Activated naive CD8-positive, alpha-beta T cell treated with anti-CD3 and anti-CD28 coated beads, Interleukin-2, amount 50 U/mL, for 24 hours (primary cell): ENCODE measurements around the gene VPS13D.

Experiments
- ATAC-seq: fragments of 150-1000 bp; cut with Tn5 transposase; one replicate; pipeline ENCODE4 v1.10.0; 2021
- DNase-seq: peaks from one replicate; pipeline ENCODE4 v3.0.0; 2021
- H3K27ac Mint-ChIP-seq: one replicate; pipeline ENCODE4 v1.8.0; 2021; ENCODE audit warnings: mild to moderate bottlenecking, mixed read lengths
- H3K27me3 Mint-ChIP-seq: one replicate; pipeline ENCODE4 v1.8.0; 2021; ENCODE audit warnings: mixed read lengths
- H3K36me3 Mint-ChIP-seq: one replicate; pipeline ENCODE4 v1.8.0; 2021; ENCODE audit warnings: low read depth, mixed read lengths
- H3K4me1 Mint-ChIP-seq: one replicate; pipeline ENCODE4 v1.8.0; 2021; ENCODE audit warnings: mixed read lengths
- H3K4me3 Mint-ChIP-seq: one replicate; pipeline ENCODE4 v1.8.0; 2021; ENCODE audit warnings: mild to moderate bottlenecking, moderate library complexity, mixed read lengths
- H3K9me3 Mint-ChIP-seq: one replicate; pipeline ENCODE4 v1.8.0; 2021; ENCODE audit warnings: mixed read lengths

VPS13D gene

DNA sequence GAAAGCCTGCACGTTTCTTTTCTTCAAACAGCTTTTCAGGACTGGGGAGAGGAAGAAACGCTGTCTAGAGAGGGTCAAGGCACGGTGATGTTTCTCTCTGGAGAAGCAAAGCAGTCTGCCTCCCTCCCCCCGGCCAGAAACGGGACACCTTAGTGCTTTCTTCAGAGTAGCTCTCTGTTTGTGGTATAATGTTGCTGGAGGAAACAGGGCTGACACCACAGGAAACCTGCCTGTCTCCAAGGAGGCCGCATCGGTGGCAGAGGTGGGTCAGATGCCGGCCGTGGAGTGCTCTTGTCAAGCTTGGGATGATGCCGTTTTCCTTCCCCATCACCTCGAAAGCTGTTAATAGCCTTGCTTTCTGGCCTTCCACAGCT, 248.8 kb downstream of the VPS13D start:
- Mint-ChIP-seq H3K27me3 (no peaks in the 10 kb centered on the region), H3K27ac (peak overlapping the region; percentile 83), H3K36me3 (peaks cover 49% of the 10 kb centered on the region), H3K9me3 (no peaks in the 10 kb centered on the region), H3K4me1 (peaks cover 84% of the 10 kb centered on the region), H3K4me3 (peak overlapping the region; percentile 19)
- no peak for ATAC-seq
- DNase-seq, result peak; percentile 50

DNA sequence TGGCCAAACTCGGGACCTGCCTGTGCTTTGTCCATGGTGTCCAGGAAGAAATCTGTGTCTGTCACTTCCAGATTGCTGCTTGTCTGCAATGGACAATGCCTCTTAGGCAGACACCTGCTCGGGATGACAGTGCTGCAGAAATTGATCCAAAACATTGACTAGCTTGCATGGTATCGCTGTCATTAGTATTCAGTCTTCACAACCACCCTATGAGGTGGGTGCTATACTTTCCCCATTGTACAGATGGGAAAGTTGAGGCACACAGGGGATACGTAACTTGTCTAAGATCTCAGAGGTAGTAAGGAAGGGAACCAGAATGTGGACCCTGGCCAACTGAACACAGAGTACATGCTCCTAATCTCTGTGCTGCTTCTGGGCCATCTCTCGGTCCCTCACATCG, 249.5 kb downstream of the VPS13D start:
- DNase-seq (no peak), ATAC-seq (no peak)
- Mint-ChIP-seq H3K4me1 (peaks cover 80% of the 10 kb centered on the region), H3K9me3 (no peaks in the 10 kb centered on the region), H3K27ac (peak overlapping the region; percentile 83), H3K36me3 (peaks cover 47% of the 10 kb centered on the region), H3K27me3 (no peaks in the 10 kb centered on the region), H3K4me3 (no peak overlapping the region)

DNA sequence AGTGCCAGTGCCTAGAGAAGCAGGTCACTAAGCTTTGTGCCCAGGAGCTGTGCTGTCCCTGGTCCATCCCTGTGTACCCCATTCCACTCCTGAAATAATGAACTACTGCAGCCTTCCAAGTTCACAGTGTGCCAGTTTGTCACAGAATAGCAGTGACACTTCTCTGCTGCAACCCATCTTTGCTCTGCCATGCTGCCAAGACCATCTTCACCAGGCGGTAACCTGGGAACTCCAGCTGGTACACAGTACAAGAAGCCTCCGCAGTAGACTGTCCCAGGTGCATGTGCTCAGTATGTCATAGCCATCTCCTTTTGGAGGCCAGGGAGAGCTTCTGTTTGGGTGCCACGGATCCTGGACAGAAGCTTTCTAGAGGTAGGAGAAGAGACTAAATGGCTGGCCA, 250.2 kb downstream of the VPS13D start:
- H3K4me3 Mint-ChIP-seq, result no peak overlapping the region

DNA sequence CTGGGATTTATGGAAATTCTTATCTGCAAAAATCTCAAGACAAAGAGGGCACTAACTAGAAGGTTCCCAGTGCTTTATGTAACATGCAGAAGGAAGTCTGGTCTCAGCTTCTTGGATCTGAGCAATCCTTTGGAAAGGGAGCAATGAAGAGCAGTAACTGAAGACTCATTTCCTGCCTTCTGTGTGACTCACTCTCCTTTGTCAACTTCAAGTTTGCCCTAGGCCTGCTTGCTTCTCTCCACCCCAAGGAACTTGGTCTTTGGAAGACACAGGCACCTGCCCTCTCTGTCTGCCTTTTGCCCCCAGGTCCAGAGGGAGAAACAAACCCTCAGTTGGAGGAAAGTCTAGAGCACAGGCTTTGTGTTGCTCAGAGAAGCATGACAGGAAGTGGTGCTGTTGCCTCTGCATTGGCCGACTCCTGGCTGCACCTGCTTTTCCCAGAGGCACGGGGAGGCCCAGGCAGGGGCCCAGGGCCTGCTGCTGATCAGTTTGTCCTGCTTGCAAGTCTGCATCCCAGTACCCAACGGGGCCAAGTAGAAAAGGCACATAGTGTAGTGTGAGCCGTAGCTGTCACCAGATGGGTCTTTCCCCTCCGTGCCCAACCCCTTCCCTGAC, 251.0 kb downstream of the VPS13D start:
- H3K9me3 Mint-ChIP-seq, result no peaks in the 10 kb centered on the region
- peak overlapping the region; percentile 83 for H3K27ac Mint-ChIP-seq
- peaks cover 42% of the 10 kb centered on the region for H3K36me3 Mint-ChIP-seq
- no peak overlapping the region for H3K4me3 Mint-ChIP-seq
- no peaks in the 10 kb centered on the region for H3K27me3 Mint-ChIP-seq
- no peak for DNase-seq
- H3K4me1 Mint-ChIP-seq, result peaks cover 65% of the 10 kb centered on the region
- peak; percentile 73 for ATAC-seq

More for the DNA sequence above, 250.2 kb downstream of the VPS13D start:
- H3K9me3 Mint-ChIP-seq, result no peaks in the 10 kb centered on the region
- DNase-seq (no peak), ATAC-seq (no peak)
- H3K36me3 Mint-ChIP-seq, result peaks cover 46% of the 10 kb centered on the region
- H3K4me1 Mint-ChIP-seq, result peaks cover 73% of the 10 kb centered on the region
- H3K27ac Mint-ChIP-seq, result peak overlapping the region; percentile 83
- no peaks in the 10 kb centered on the region for H3K27me3 Mint-ChIP-seq

DNA sequence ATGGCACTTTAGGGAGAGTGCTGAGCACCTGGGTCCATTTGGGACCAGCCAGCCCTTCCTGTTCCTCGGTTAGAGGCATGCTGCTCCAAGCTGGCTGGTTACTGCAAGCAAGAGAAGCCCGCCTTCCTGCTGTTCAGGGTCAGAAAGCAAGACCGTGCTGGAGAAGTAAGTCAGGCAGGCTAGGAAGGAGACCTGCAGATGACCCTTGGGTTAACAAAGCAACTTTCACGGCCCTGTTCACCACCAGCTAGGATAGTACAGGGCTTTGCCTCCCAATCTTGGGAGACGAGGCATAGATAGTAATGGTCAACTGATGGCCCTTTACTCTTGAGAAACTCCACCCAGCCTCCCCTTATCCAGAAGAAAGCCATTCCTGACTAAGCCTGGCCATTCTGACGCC, 252.1 kb downstream of the VPS13D start:
- Mint-ChIP-seq H3K4me3 (no peak overlapping the region), H3K36me3 (peaks cover 43% of the 10 kb centered on the region), H3K27me3 (no peaks in the 10 kb centered on the region), H3K4me1 (peaks cover 56% of the 10 kb centered on the region), H3K9me3 (no peaks in the 10 kb centered on the region), H3K27ac (peak overlapping the region; percentile 83)
- DNase-seq (no peak), ATAC-seq (no peak)

DNA sequence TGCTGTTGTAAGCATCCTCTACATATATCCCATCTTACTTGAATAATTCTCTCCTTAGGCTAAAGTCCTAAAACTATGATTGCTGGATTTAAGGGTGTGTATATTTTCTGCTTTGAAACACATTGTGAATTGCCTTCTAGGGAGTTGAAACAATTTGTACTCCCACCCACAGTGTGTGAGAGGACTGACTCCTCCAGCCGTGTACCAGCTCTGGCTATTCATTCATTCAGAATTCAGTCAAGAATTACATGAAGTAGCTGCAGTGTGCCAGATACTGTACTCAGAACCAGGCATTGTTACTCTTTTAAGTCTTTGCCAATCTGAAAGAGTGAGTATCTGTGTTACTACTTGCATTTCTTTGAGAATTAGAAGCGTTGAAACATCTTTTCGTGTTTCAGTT, 253.2 kb downstream of the VPS13D start:
- ATAC-seq (no peak), DNase-seq (no peak)
- H3K27me3 Mint-ChIP-seq, result no peaks in the 10 kb centered on the region
- peaks cover 46% of the 10 kb centered on the region for H3K4me1 Mint-ChIP-seq
- H3K9me3 Mint-ChIP-seq, result no peaks in the 10 kb centered on the region
- H3K27ac Mint-ChIP-seq, result no peak overlapping the region
- no peak overlapping the region for H3K4me3 Mint-ChIP-seq
- H3K36me3 Mint-ChIP-seq, result peaks cover 39% of the 10 kb centered on the region

DNA sequence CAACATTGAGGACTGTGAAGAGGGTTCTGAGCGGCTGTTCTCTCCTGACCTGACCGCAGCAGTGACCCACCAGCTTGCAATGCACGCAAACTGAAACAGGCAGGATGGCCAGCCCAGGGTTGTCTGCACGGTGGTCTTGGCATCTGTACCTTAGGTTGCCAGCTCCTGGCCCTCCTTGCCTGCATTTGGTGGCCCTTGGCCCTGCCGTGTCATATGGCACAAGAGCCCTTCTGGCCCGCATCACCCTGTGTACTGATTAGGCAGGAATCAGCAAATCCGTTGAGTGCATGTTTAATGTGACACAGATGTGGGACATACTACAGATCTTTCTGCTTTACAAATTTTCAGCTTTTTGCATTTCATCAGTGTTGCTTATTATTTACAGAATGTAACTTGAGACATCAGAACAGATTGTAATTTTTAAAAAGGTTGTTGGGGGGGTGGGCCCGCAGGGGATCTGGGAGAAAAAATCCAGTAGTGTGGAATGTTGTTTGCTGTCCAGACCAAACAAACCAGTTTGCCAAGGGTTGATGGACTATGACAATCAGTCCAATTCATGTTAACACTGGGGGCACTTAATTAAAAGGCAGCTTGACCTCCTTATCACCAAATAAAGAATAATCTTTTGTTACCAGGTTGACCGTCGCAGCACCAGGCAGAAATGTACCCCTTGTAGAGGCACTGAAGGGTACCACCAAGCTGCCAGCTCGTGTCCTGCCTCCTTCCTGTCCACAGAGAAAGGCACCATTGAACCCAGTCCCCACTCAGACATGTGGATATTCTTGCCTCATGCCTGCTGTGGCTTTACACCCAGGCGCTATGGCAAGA, 255.6 kb downstream of the VPS13D start:
- Mint-ChIP-seq H3K4me1 (peaks cover 23% of the 10 kb centered on the region), H3K27ac (no peak overlapping the region)

DNA sequence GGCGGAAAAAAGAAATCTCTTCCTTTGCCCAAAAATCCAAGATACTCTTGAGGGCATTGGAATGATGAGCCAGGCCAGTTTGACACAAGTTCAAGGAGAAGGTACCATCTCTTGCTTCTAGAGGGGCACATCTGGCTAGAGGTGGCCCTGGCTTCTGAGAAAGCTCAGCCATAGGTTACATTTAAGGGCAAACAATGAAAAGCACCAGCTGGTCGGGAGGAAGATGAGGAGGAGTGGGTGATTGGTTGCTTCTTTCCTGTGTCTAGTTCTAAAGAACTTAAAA, 256.2 kb downstream of the VPS13D start:
- no peak overlapping the region for H3K4me3 Mint-ChIP-seq
- H3K27ac Mint-ChIP-seq, result no peak overlapping the region
- H3K4me1 Mint-ChIP-seq, result peaks cover 17% of the 10 kb centered on the region
- no peak for ATAC-seq
- no peak for DNase-seq
- no peaks in the 10 kb centered on the region for H3K9me3 Mint-ChIP-seq
- no peaks in the 10 kb centered on the region for H3K27me3 Mint-ChIP-seq
- peaks cover 32% of the 10 kb centered on the region for H3K36me3 Mint-ChIP-seq

More for the DNA sequence above, 255.6 kb downstream of the VPS13D start:
- no peak for DNase-seq
- no peak for ATAC-seq
- no peak overlapping the region for H3K4me3 Mint-ChIP-seq
- no peaks in the 10 kb centered on the region for H3K27me3 Mint-ChIP-seq
- peaks cover 31% of the 10 kb centered on the region for H3K36me3 Mint-ChIP-seq
- H3K9me3 Mint-ChIP-seq, result no peaks in the 10 kb centered on the region

DNA sequence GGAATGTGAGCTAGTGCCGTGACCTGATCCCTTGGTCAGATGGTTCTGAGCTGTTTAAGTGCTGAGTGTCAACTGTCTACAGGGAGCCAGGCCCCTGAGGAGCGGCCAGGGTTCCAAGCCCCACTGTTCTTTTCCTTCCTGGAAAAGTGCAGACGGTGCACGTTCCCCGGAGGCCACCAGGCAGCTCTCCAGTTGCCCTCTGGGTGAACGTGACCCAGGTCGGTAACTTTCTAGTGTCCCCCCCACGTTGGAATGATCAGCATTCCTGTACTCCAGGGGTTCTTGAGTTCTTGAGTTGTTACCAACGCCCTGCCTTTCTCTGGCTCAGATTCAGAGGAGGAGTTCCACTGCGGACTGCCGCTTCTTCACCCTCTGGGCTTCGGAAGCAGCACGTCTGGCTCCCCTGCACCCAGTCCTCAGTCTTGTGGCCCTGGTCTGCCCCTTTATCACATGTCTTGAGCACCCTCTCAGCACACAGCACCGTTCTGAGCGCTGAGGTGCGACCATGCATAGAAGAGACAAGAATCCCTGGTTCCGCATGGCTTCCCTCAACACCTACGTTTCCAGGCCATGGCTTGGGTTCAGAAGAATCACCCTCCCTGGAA, 256.7 kb downstream of the VPS13D start:
- no peak for DNase-seq
- Mint-ChIP-seq H3K27ac (no peak overlapping the region), H3K9me3 (no peaks in the 10 kb centered on the region), H3K36me3 (peaks cover 34% of the 10 kb centered on the region), H3K4me1 (peaks cover 12% of the 10 kb centered on the region), H3K4me3 (no peak overlapping the region), H3K27me3 (no peaks in the 10 kb centered on the region)
- ATAC-seq, result no peak

DNA sequence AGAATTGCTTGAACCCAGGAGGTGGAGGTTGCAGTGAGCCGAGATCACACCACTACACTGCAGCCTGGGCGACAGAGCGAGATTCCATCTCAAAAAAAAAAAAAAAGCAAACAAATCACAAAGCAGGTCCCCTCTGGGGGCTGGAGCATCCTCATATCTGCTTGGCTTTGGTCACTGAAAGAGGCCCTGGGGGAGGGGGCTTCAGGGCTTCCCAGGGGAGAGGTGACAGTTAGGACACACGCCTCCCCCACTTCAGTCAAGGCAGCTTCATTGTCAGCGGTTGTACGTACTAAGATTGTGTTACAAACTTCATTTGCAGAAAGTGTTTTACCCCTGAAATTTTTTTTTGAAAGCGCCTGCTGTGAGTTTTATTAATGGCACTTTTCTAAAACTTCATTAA, 257.7 kb downstream of the VPS13D start:
- Mint-ChIP-seq H3K36me3 (peaks cover 36% of the 10 kb centered on the region), H3K9me3 (no peaks in the 10 kb centered on the region), H3K4me1 (peaks cover 6% of the 10 kb centered on the region), H3K27ac (no peak overlapping the region), H3K4me3 (no peak overlapping the region), H3K27me3 (no peaks in the 10 kb centered on the region)
- no peak for DNase-seq
- ATAC-seq, result no peak

DNA sequence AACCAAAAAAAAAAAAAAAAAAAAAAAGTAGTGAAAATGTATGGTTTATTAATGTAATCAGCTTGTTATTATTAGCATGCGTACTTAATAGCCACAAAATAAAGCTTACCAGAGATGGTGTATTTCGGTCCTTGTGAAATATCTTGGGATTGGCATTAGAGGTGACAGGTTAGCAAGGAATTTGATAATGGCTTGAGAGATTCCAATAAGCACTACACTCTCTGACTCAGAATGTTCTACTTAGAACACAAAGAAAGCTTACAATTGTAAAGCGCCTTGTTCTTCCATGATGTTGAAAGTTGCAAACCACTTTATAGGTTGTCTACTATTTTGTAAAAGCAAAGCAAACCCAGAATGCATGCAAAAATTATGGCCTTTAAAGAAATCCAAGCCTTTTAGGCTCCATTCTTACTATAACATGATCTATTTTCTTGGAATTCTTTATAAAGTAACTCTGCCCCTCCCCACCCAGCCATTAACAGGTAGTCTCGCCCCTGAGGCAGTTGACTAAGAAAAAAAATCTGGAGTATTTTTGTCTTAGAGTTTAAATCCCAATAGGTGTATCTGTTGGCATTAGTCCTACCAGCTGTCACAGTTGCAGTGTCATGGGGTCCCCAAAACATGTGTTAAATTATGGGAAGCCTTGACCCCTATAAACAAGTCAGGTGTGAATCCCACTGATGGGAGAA, 259.0 kb downstream of the VPS13D start:
- H3K36me3 Mint-ChIP-seq, result peaks cover 36% of the 10 kb centered on the region
- no peaks in the 10 kb centered on the region for H3K9me3 Mint-ChIP-seq
- DNase-seq (no peak), ATAC-seq (no peak)
- peaks cover 6% of the 10 kb centered on the region for H3K4me1 Mint-ChIP-seq
- H3K27me3 Mint-ChIP-seq, result no peaks in the 10 kb centered on the region
- H3K27ac Mint-ChIP-seq, result no peak overlapping the region
- H3K4me3 Mint-ChIP-seq, result no peak overlapping the region

DNA sequence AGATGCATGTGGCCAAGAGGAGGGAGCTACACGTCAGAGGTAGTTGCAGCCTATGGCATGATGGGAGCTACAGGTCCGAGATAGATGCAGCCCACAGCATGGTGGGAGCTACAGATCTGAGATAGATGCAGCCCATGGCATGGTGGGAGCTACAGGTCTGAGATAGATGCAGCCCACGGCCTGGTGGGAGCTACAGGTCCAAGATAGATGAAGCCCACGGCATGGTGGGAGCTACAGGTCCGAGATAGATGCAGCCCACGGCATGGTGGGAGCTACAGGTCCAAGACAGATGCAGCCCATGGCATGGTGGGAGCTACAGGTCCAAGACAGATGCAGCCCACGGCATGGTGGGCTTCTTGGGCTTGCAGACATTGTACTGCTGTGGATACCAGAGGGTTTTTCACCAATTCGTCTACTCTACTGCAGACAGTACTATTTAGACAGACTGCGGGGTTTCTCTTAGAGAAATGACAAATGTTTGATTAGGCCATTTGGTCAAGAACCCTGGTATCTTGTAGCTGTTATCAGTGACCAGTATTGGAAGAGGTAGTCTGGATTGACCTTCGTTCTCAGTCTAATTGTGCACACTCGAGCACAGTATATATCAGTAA, 260.8 kb downstream of the VPS13D start:
- Mint-ChIP-seq H3K27me3 (no peaks in the 10 kb centered on the region), H3K4me3 (no peak overlapping the region), H3K27ac (no peak overlapping the region), H3K4me1 (peaks cover 5% of the 10 kb centered on the region), H3K36me3 (peaks cover 26% of the 10 kb centered on the region), H3K9me3 (no peaks in the 10 kb centered on the region)
- ATAC-seq (no peak), DNase-seq (no peak)

DNA sequence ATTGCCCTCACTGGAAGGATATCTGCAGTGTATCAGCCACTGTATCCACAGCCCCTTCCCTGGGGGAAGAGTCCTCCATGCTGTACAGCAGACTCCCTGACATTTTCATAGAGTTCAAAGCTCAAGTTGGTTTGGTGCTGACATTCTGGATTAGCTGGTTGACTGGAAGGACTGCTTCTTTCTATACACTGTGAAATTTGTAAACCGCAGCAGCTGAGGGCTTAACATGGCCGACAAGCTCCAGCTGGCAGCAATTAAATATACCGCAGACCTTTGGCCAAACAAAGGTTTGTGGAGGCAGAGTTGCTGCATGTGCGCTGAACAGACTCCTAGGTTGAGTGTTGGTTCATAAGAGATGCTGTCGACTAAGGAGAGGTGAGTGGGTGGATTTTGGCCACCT, 261.8 kb downstream of the VPS13D start:
- DNase-seq, result no peak
- Mint-ChIP-seq H3K36me3 (peaks cover 22% of the 10 kb centered on the region), H3K27me3 (no peaks in the 10 kb centered on the region), H3K9me3 (no peaks in the 10 kb centered on the region), H3K4me1 (peaks cover 13% of the 10 kb centered on the region), H3K4me3 (no peak overlapping the region), H3K27ac (no peak overlapping the region)
- ATAC-seq, result no peak

DNA sequence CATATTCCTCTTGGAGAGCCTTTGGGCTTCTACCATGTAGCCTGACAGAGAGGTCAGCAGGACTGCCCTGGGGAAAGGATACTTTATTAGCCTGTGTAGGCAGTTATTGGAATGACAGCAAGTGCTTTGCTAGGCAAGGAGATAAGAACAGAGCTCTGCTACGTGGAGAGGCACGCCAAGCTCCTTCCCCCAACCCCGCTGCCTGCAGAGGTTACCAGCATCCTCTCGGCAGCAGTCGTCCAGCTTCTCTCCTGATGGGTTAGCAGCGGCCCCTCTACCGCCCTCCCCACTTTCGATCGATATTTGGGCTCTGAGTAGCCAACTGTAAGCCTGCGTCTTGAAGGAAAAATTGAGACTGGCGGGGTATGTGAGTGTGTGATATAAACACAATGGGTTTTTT, 265.9 kb downstream of the VPS13D start:
- H3K27ac Mint-ChIP-seq, result no peak overlapping the region
- no peak overlapping the region for H3K4me3 Mint-ChIP-seq
- H3K36me3 Mint-ChIP-seq, result peaks cover 43% of the 10 kb centered on the region
- peaks cover 32% of the 10 kb centered on the region for H3K4me1 Mint-ChIP-seq
- ATAC-seq (no peak), DNase-seq (no peak)
- no peaks in the 10 kb centered on the region for H3K27me3 Mint-ChIP-seq
- no peaks in the 10 kb centered on the region for H3K9me3 Mint-ChIP-seq
